ENCODE measurements around the gene NECTIN2.

DNA sequence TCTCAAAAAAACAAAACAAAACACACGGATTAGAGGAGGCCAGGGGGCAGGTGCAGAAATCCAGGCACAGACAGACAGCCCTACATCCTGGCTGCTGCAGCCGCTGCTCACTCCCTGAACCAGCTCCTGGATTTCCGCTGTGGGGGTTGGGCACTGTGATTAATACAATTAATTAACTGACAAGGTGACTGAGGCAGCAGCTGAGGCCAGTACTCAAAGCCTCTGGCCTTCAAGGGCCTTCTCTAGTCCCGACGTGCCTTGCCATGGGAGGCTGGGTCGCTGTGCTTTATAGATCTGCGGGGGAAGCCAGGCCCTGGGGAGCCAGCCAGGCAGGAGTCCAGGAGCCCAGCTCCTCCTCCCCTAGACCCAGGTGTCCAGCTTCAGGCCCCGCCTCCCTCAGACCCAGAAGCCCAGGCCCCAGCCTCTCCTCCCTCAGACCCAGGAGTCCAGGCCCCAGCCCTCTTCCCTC, 4.6 kb downstream of the NECTIN2 start:
- TF ChIP-seq, protein P1, sequence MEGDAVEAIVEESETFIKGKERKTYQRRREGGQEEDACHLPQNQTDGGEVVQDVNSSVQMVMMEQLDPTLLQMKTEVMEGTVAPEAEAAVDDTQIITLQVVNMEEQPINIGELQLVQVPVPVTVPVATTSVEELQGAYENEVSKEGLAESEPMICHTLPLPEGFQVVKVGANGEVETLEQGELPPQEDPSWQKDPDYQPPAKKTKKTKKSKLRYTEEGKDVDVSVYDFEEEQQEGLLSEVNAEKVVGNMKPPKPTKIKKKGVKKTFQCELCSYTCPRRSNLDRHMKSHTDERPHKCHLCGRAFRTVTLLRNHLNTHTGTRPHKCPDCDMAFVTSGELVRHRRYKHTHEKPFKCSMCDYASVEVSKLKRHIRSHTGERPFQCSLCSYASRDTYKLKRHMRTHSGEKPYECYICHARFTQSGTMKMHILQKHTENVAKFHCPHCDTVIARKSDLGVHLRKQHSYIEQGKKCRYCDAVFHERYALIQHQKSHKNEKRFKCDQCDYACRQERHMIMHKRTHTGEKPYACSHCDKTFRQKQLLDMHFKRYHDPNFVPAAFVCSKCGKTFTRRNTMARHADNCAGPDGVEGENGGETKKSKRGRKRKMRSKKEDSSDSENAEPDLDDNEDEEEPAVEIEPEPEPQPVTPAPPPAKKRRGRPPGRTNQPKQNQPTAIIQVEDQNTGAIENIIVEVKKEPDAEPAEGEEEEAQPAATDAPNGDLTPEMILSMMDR (conservative IDR thresholded peaks at IDR 0.05; ENCODE audit: low read length) = no peak
- TF ChIP-seq EZH2phosphoT487 (IDR thresholded peaks at IDR 0.05; ENCODE audit: borderline replicate concordance, low read depth, low read length) = no peak
